A673 (cell line): ENCODE measurements around the gene SLC11A1. TPM values are rescaled to one million over a fixed set of nuclear protein-coding genes. Genes with fewer than 3 reads are reported as not detected.

Experiments
- BruUV-seq: library from RNA; stranded (reverse); fragments of 400-500 nt; replicated peaks from 2 replicates; lab custom pipeline; 2021; lab: Mats Ljungman, UMichigan
- CTCF ChIA-PET: fragments of 300-600 bp; sonication (Branson Sonifier 250); formaldehyde crosslinking; loops from one replicate; lab custom pipeline; 2022; ENCODE audit warnings: antibody characterized with exemption; lab: Charles Lee
- POLR2A ChIA-PET: fragments of 300-600 bp; sonication (Branson Sonifier 250); formaldehyde crosslinking; loops from one replicate; lab custom pipeline; 2022; ENCODE audit warnings: antibody characterized with exemption; ENCODE audit not compliant: low non-redundant PET; lab: Charles Lee
- DNase-seq: peaks from one replicate; pipeline ENCODE4 v3.0.0-alpha.2; 2015; ENCODE audit warnings: low spot score
- H3K27ac ChIP-seq: fragments of 200-600 bp; sonication (generic); 2 replicates; pipeline ENCODE4 v1.5.1; 2016; ENCODE audit warnings: mixed run types, low read depth, mild to moderate bottlenecking, mixed read lengths, antibody characterized with exemption, low read length; ENCODE audit not compliant: poor library complexity, severe bottlenecking
- H3K27me3 ChIP-seq: fragments of 200-600 bp; sonication (generic); replicated peaks from 2 replicates; pipeline ENCODE4 v1.6.1; 2017; ENCODE audit warnings: mixed run types, low read depth, mild to moderate bottlenecking, mixed read lengths, antibody characterized with exemption, low read length; ENCODE audit not compliant: insufficient read depth, poor library complexity
- H3K36me3 ChIP-seq: fragments of 200-600 bp; sonication (generic); 2 replicates; pipeline ENCODE4 v1.6.1; 2016; ENCODE audit warnings: mixed run types, mild to moderate bottlenecking, mixed read lengths, antibody characterized with exemption, low read length; ENCODE audit not compliant: insufficient read depth, poor library complexity, severe bottlenecking
- H3K4me1 ChIP-seq: fragments of 200-600 bp; sonication (generic); 2 replicates; pipeline ENCODE4 v1.6.1; 2017; ENCODE audit warnings: mixed run types, mild to moderate bottlenecking, mixed read lengths, antibody characterized with exemption, low read length; ENCODE audit not compliant: insufficient read depth, poor library complexity, severe bottlenecking
- H3K4me3 ChIP-seq: fragments of 200-600 bp; sonication (generic); 2 replicates; pipeline ENCODE4 v1.5.1; 2016; ENCODE audit warnings: low read depth, mixed run types, mild to moderate bottlenecking, mixed read lengths, low read length; ENCODE audit not compliant: poor library complexity, severe bottlenecking
- H3K9me3 ChIP-seq: fragments of 200-600 bp; sonication (generic); 2 replicates; pipeline ENCODE4 v1.6.1; 2016; ENCODE audit warnings: mixed run types, low read depth, mild to moderate bottlenecking, mixed read lengths, antibody characterized with exemption, low read length; ENCODE audit not compliant: poor library complexity, severe bottlenecking
- CTCF ChIP-seq: fragments of 300-800, 200-600 bp; sonication (generic); conservative IDR thresholded peaks from 2 replicates; pipeline ENCODE4 v1.5.1; 2017; ENCODE audit warnings: low read depth, mild to moderate bottlenecking, antibody characterized with exemption, low read length, moderate library complexity, mixed read lengths
- EZH2 ChIP-seq: fragments of 200-600 bp; sonication (generic); IDR thresholded peaks from 2 replicates; pipeline ENCODE4 v1.6.1; 2017; ENCODE audit warnings: borderline replicate concordance, low read depth, mild to moderate bottlenecking, mixed read lengths, antibody characterized with exemption, low read length; ENCODE audit not compliant: poor library complexity, severe bottlenecking
- intact Hi-C: fragments of 100-400 bp; cut with micrococcal nuclease; formaldehyde crosslinking; loops from one replicate; pipeline ENCODE4 v1.10.0; 2022; ENCODE audit not compliant: unreplicated experiment
- total RNA-seq: library from RNA; stranded (reverse); gene quantifications from 2 replicates; pipeline ENCODE4 v1.2.3, GENCODE V29; 2021

Gene SLC11A1
- total RNA-seq, 1 experiment from 2014 or later = 0.09 TPM

- no peak for DNase-seq
- TF ChIP-seq EZH2 (no peak), CTCF (no peak)
- CTCF ChIA-PET = no interaction called here
- no TSS peak for BruUV-seq
- Histone ChIP-seq H3K36me3 (no peaks in the 10 kb centered on the region), H3K27ac (no peak overlapping the region), H3K4me1 (no peaks in the 10 kb centered on the region), H3K4me3 (no peak overlapping the region), H3K9me3 (no peaks in the 10 kb centered on the region), H3K27me3 (no peaks in the 10 kb centered on the region)
- intact Hi-C loops = no loop called here
- POLR2A ChIA-PET = no interaction called here
Observed at GRCh38 chr2:218364196-218364595, 17.9 kb upstream of the SLC11A1 start.

GRCh38 chr2:218366621-218367414 lies 15.3 kb upstream of the SLC11A1 start:
- Histone ChIP-seq H3K9me3 (no peaks in the 10 kb centered on the region), H3K27me3 (no peaks in the 10 kb centered on the region), H3K4me3 (no peak overlapping the region), H3K36me3 (no peaks in the 10 kb centered on the region), H3K4me1 (no peaks in the 10 kb centered on the region), H3K27ac (no peak overlapping the region)
- no peak for DNase-seq
- no TSS peak for BruUV-seq
- intact Hi-C loops = no loop called here
- no peak for TF ChIP-seq CTCF
- no peak for TF ChIP-seq EZH2
- POLR2A ChIA-PET = no interaction called here
- CTCF ChIA-PET = interaction anchor here (0.6 kb wide), 1 partner anchor 68 kb away, joined by 4 read pairs; no protein-coding TSS in a partner anchor

DNA sequence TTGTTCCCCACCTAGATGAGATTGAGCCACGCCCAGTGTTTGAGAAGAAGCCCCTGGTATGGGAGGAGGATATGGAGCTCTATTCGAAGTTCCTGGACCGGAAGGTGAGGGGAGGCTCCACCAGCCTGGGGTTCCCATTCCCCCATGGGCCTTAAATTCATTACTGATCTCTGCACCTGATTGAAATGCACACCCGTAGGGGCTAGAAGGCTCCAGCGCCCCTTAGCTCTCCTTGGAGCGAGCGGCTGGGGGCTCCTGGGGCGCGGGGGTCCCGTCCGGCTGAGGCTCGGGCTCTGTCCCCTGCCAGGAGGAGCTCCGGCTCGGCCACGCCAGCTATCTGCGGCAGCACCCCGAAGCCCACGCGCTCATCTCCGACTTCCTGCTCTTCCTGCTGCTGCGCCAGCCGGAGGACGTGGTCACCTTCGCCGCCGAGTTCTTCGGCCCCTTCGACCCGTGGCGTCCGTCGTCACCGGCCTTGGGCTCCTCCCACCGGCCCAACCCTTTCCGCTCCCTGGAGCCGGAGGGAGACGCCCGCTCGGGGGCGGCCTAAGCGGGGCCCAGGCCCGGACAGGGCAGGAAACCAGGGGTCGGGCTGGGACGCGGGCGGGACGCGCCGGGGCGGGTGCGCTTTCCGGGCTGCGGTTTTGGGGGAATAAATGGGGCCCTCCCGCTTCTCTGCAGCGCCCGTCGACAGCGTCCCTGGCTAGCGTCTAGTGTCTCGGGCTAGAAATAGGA lies 14.5 kb upstream of the SLC11A1 start:
- ChIA-PET POLR2A (no interaction called here), CTCF (interaction anchor here (0.6 kb wide), 1 partner anchor 68 kb away, joined by 4 read pairs; no protein-coding TSS in a partner anchor)
- no peak for TF ChIP-seq EZH2
- TF ChIP-seq CTCF = no peak
- Histone ChIP-seq H3K36me3 (no peaks in the 10 kb centered on the region), H3K27ac (no peak overlapping the region), H3K9me3 (no peaks in the 10 kb centered on the region), H3K4me3 (peak overlapping the region; percentile 16), H3K27me3 (no peaks in the 10 kb centered on the region), H3K4me1 (no peaks in the 10 kb centered on the region)
- no peak for DNase-seq
- intact Hi-C loops = no loop called here
- no TSS peak for BruUV-seq
